HepG2 (cell line): ENCODE measurements around the gene VPS26B. TPM values are rescaled to one million over a fixed set of nuclear protein-coding genes. Genes with fewer than 3 reads are reported as not detected.
A peak's percentile ranks its signal among the peaks of the same experiment; 100 is the strongest.

Experiments used
- ATAC-seq: fragments of 200-7000 bp; cut with Tn5 transposase; 3 replicates; pipeline ENCODE4 v1.9.1; 2020; ENCODE audit warnings: mild to moderate bottlenecking, moderate library complexity
- BruUV-seq: library from RNA; stranded (reverse); fragments of 400-500 nt; replicated peaks from 2 replicates; lab custom pipeline; 2021; lab: Mats Ljungman, UMichigan
- CTCF ChIA-PET: fragments of 300-600 bp; formaldehyde crosslinking; extraction: SDS; loops from one replicate; lab custom pipeline; 2021; ENCODE audit warnings: low total read pairs, inconsistent platforms, low intra/inter-chr PET ratio; lab: Yijun Ruan, JAX
- POLR2A ChIA-PET: fragments of 350-600 bp; sonication (Branson Sonifier 250); formaldehyde crosslinking; loops from one replicate; lab custom pipeline; 2020; ENCODE audit warnings: antibody characterized with exemption, inconsistent platforms; lab: Yijun Ruan, JAX
- DNase-seq: peaks from one replicate; pipeline ENCODE4 v3.0.0-alpha.2; 2015; ENCODE audit warnings: low spot score
- FAIRE-seq: peaks from 3 replicates; lab custom pipeline; 2011; peaks lifted over from hg19 to GRCh38; lab: Jason Lieb, UNC
- H2AFZ ChIP-seq: one replicate; pipeline ENCODE4 v1.6.1; 2011; ENCODE audit warnings: low read length, inconsistent platforms
- H3K27ac ChIP-seq: fragments of 300-600 bp; 3 replicates; pipeline ENCODE4 v1.8.0; 2011; ENCODE audit warnings: mixed run types, mild to moderate bottlenecking, mixed read lengths, low read length, inconsistent platforms; ENCODE audit not compliant: insufficient read depth; ENCODE audit errors: extremely low read length
- H3K27me3 ChIP-seq, 2 experiments: fragments of 200-600 bp in 1 of 2; 2 replicates in 1 of 2; 3 replicates in 1 of 2; pipeline versions ENCODE4 v1.6.0 to v1.8.0; 2011; ENCODE audit warnings: low read length in 2 of 2, mild to moderate bottlenecking in 2 of 2, moderate library complexity in 2 of 2, inconsistent platforms in 1 of 2; ENCODE audit not compliant: insufficient read depth in 2 of 2, control insufficient read depth in 1 of 2
- H3K36me3 ChIP-seq, 2 experiments: fragments of 200-600 bp in 1 of 2; replicated peaks in 1 of 2; 2 replicates in 1 of 2; 3 replicates in 1 of 2; pipeline versions ENCODE4 v1.5.1 to v1.8.0; 2011; ENCODE audit warnings: low read length in 2 of 2, inconsistent platforms in 1 of 2; ENCODE audit not compliant: insufficient read depth in 2 of 2, control insufficient read depth in 1 of 2
- H3K4me1 ChIP-seq: 2 replicates; pipeline ENCODE4 v1.5.1; 2012; ENCODE audit warnings: low read length, inconsistent platforms; ENCODE audit not compliant: insufficient read depth
- H3K4me2 ChIP-seq: 2 replicates; pipeline ENCODE4 v1.6.0; 2011; ENCODE audit warnings: low read depth, low read length, inconsistent platforms
- H3K4me3 ChIP-seq, 3 experiments: fragments of 200-600 bp in 1 of 3; sonication (generic), shearing (Covaris generic) in 1 of 3; replicated peaks in 1 of 3; 2 replicates each; pipeline ENCODE4 v1.5.1; 2011 to 2016; ENCODE audit warnings: low read length in 3 of 3, inconsistent platforms in 2 of 3, low read depth in 2 of 3, mild to moderate bottlenecking in 2 of 3, control low read depth in 1 of 3, mixed read lengths in 1 of 3; ENCODE audit not compliant: insufficient read depth in 1 of 3
- H3K79me2 ChIP-seq: one replicate; pipeline ENCODE4 v1.6.1; 2011; ENCODE audit warnings: low read length, inconsistent platforms; ENCODE audit not compliant: insufficient read depth
- H3K9ac ChIP-seq: 2 replicates; pipeline ENCODE4 v1.6.0; 2011; ENCODE audit warnings: mild to moderate bottlenecking, low read depth, low read length, inconsistent platforms; ENCODE audit not compliant: insufficient read depth
- H3K9me3 ChIP-seq: 2 replicates; pipeline ENCODE4 v1.5.1; 2012; ENCODE audit warnings: mild to moderate bottlenecking, low read length
- H4K20me1 ChIP-seq: 2 replicates; pipeline ENCODE4 v1.6.0; 2011; ENCODE audit warnings: inconsistent platforms, mild to moderate bottlenecking, low read length, moderate library complexity; ENCODE audit not compliant: insufficient read depth
- EZH2 ChIP-seq: conservative IDR thresholded peaks from 2 replicates; pipeline ENCODE4 v1.6.1; 2012; ENCODE audit warnings: mild to moderate bottlenecking, low read depth, low read length, moderate library complexity
- HOXA7 ChIP-seq: sonication (generic); formaldehyde crosslinking; IDR thresholded peaks from 2 replicates; pipeline ENCODE4 v1.8.1; 2022; ENCODE audit warnings: mild to moderate bottlenecking, missing genetic modification reagents, moderate library complexity
- PAXIP1 ChIP-seq: sonication (generic); formaldehyde crosslinking; conservative IDR thresholded peaks from 2 replicates; pipeline ENCODE4 v1.4.0; 2020; ENCODE audit warnings: mild to moderate bottlenecking, missing genetic modification reagents, moderate library complexity
- SKI ChIP-seq: fragments of 450-650 bp; IDR thresholded peaks from one replicate; pipeline ENCODE4 v1.6.1; 2018; ENCODE audit warnings: mild to moderate bottlenecking; ENCODE audit not compliant: partially characterized antibody
- TCF7L2 ChIP-seq: IDR thresholded peaks from 2 replicates; pipeline ENCODE4 v1.6.1; 2011; ENCODE audit warnings: mild to moderate bottlenecking, low read depth, low read length, moderate library complexity
- TEAD2 ChIP-seq: sonication (generic); formaldehyde crosslinking; IDR thresholded peaks from 2 replicates; pipeline ENCODE4 v1.9.0; 2021; ENCODE audit warnings: missing genetic modification reagents
- ZBTB34 ChIP-seq: sonication (generic); formaldehyde crosslinking; IDR thresholded peaks from 2 replicates; pipeline ENCODE4 v1.8.0; 2022; ENCODE audit warnings: mild to moderate bottlenecking, missing genetic modification reagents
- ZFP36L1 ChIP-seq: sonication (generic); formaldehyde crosslinking; IDR thresholded peaks from 2 replicates; pipeline ENCODE4 v1.8.0; 2022; ENCODE audit warnings: mild to moderate bottlenecking, missing genetic modification reagents, moderate library complexity
- ZKSCAN5 ChIP-seq: sonication (generic); formaldehyde crosslinking; IDR thresholded peaks from 2 replicates; pipeline ENCODE4 v1.5.1; 2020; ENCODE audit warnings: mild to moderate bottlenecking, missing genetic modification reagents
- ZNF256 ChIP-seq: sonication (generic); formaldehyde crosslinking; conservative IDR thresholded peaks from 2 replicates; pipeline ENCODE4 v1.4.0; 2020; ENCODE audit warnings: missing genetic modification reagents
- ZNF383 ChIP-seq: sonication (generic); formaldehyde crosslinking; IDR thresholded peaks from 2 replicates; pipeline ENCODE4 v1.4.0; 2020; ENCODE audit warnings: missing genetic modification reagents, mild to moderate bottlenecking, borderline replicate concordance
- ZNF552 ChIP-seq: sonication (generic); formaldehyde crosslinking; IDR thresholded peaks from 2 replicates; pipeline ENCODE4 v1.9.0; 2022; ENCODE audit warnings: missing genetic modification reagents, mild to moderate bottlenecking, borderline replicate concordance
- WGBS: methylation state at CpG from one replicate; pipeline ENCODE4 v1.1.6; 2017; ENCODE audit warnings: low lambda C conversion rate; 5-methylcytosine and 5-hydroxymethylcytosine counted together
- in situ Hi-C: cut with HindIII; loops from 2 replicates; pipeline ENCODE4 v1.10.0; 2017; ENCODE audit warnings: low pct_unique_long_range_greater_than_20kb; ENCODE audit not compliant: extremely low pct_ligation_motif_present
- intact Hi-C: fragments of 100-400 bp; cut with micrococcal nuclease; formaldehyde crosslinking; loops from one replicate; pipeline ENCODE4 v1.10.0; 2022; ENCODE audit not compliant: unreplicated experiment
- polyA plus RNA-seq, 8 experiments: library from polyadenylated mRNA; depleted of rRNA in 3 of 8; stranded (reverse) in 7 of 8; unstranded in 1 of 8; fragments of >200 nt; fragmentation: Illumina TruSeq in 4 of 8; extraction: Trizol in 4 of 8; gene quantifications; 2 replicates each; pipeline versions ENCODE4 v1.2.1 to v1.2.3, GENCODE V29; 2011 to 2016; ENCODE audit warnings: low read depth in 4 of 8, missing spikeins in 1 of 8, mixed read lengths in 1 of 8; ENCODE audit not compliant: insufficient read depth in 1 of 8
- total RNA-seq, 5 experiments: library from RNA; depleted of rRNA; stranded (reverse); fragments of >200 nt; fragmentation: Illumina TruSeq; extraction: Trizol; gene quantifications; 2 replicates each; pipeline ENCODE4 v1.2.3, GENCODE V29; 2016; ENCODE audit warnings: low read depth in 1 of 5

The VPS26B gene
- total and polyA plus RNA-seq, 2 of the 13 experiments (the other 11 are each of a cell fraction or from before 2014, with no cell fraction given) = 20.2 to 23.2 TPM

- H2AFZ ChIP-seq = no peak overlapping the region
- H3K79me2 ChIP-seq = no peaks in the 10 kb centered on the region
- 34% methylated on average over 34 of the region's 36 CpGs for WGBS
- in situ Hi-C loops = no loop called here
- BruUV-seq = no TSS peak
- no peak for ATAC-seq
- ChIA-PET POLR2A (no interaction called here), CTCF (no interaction called here)
- DNase-seq = no peak
- H3K27me3 ChIP-seq = peaks cover 6 to 69% of the 10 kb centered on the region in 2 experiments
- peaks cover 9% of the 10 kb centered on the region for H3K4me1 ChIP-seq
- intact Hi-C loops = no loop called here
- no peak overlapping the region for H3K4me3 ChIP-seq
- no peak for FAIRE-seq
- no peak overlapping the region for H3K4me2 ChIP-seq
- TF ChIP-seq EZH2 = peak; percentile 66; the same call in 1 of the 2 replicates
- no peak for TF ChIP-seq PAXIP1
- TF ChIP-seq, all 625 proteins: peak for 1
- no peak overlapping the region for H3K9ac ChIP-seq
- no peaks in the 10 kb centered on the region for H3K9me3 ChIP-seq
- no peaks in the 10 kb centered on the region for H4K20me1 ChIP-seq
- H3K27ac ChIP-seq = no peak overlapping the region
- H3K36me3 ChIP-seq = no peaks in the 10 kb centered on the region
These were observed 52.9 kb downstream of the VPS26B start for GRCh38 chr11:134277183-134278001.

GRCh38 chr11:134278356-134278755 is 53.9 kb downstream of the VPS26B start:
- Histone ChIP-seq H2AFZ (no peak overlapping the region), H3K9me3 (no peaks in the 10 kb centered on the region), H3K4me2 (no peak overlapping the region), H3K9ac (no peak overlapping the region), H3K79me2 (no peaks in the 10 kb centered on the region), H3K27me3 (peaks cover 6 to 75% of the 10 kb centered on the region in 2 experiments), H3K4me3 (no peak overlapping the region), H3K4me1 (no peaks in the 10 kb centered on the region; the same call in 1 of the 2 replicates), H4K20me1 (no peaks in the 10 kb centered on the region), H3K27ac (no peak overlapping the region), H3K36me3 (no peaks in the 10 kb centered on the region)
- FAIRE-seq (no peak), ATAC-seq (no peak), DNase-seq (no peak)
- POLR2A ChIA-PET = no interaction called here
- 11% methylated on average over 4 of the region's 4 CpGs for WGBS
- no peak for TF ChIP-seq HOXA7 (CRISPR knock-in tag)
- TF ChIP-seq ZNF383 (CRISPR knock-in tag) = no peak
- TF ChIP-seq ZNF256 (CRISPR knock-in tag) = no peak
- no peak for TF ChIP-seq ZBTB34 (CRISPR knock-in tag)
- no peak for TF ChIP-seq TEAD2 (CRISPR knock-in tag)
- TF ChIP-seq ZFP36L1 (CRISPR knock-in tag) = no peak
- TF ChIP-seq ZNF552 (CRISPR knock-in tag) = no peak
- no peak for TF ChIP-seq SKI
- TF ChIP-seq ZKSCAN5 (CRISPR knock-in tag) = no peak
- no peak for TF ChIP-seq TCF7L2
- intact Hi-C loops (no loop called here), in situ Hi-C loops (no loop called here)
- CTCF ChIA-PET = no interaction called here
- BruUV-seq = no TSS peak
